ENCODE results near the gene PSMD5.

- TF ChIP-seq ESRRG (CRISPR knock-in tag; IDR thresholded peaks at IDR 0.05): no peak
- TF ChIP-seq ARNTL (CRISPR knock-in tag; IDR thresholded peaks at IDR 0.05; ENCODE audit: borderline replicate concordance, low read depth): no peak
- no peak for TF ChIP-seq CREB5 (CRISPR knock-in tag; IDR thresholded peaks at IDR 0.05; ENCODE audit: low read depth)
- no peak for TF ChIP-seq ZNF8 (CRISPR knock-in tag; IDR thresholded peaks at IDR 0.05)
- no peak for TF ChIP-seq RARB (CRISPR knock-in tag; IDR thresholded peaks at IDR 0.05)
- no peak for TF ChIP-seq TCF4 (CRISPR knock-in tag; IDR thresholded peaks at IDR 0.05; ENCODE audit: borderline replicate concordance)
- no peak for TF ChIP-seq ZNF70 (CRISPR knock-in tag; IDR thresholded peaks at IDR 0.05)
- no peak for TF ChIP-seq ZNF565 (CRISPR knock-in tag; conservative IDR thresholded peaks at IDR 0.05; ENCODE audit: low read depth)
- no peak for TF ChIP-seq CSDC2 (CRISPR knock-in tag; IDR thresholded peaks at IDR 0.05)
- TF ChIP-seq ZC3H10 (CRISPR knock-in tag; IDR thresholded peaks at IDR 0.05): no peak
- no peak for TF ChIP-seq SNAI2 (CRISPR knock-in tag; IDR thresholded peaks at IDR 0.05)
- TF ChIP-seq PPARA (CRISPR knock-in tag; IDR thresholded peaks at IDR 0.05; ENCODE audit: borderline replicate concordance): no peak
- TF ChIP-seq OSR1 (CRISPR knock-in tag; IDR thresholded peaks at IDR 0.05): no peak
- no peak for TF ChIP-seq PATZ1 (CRISPR knock-in tag; IDR thresholded peaks at IDR 0.05; ENCODE audit: borderline replicate concordance)
Measured at GRCh38 chr9:120885958-120886357, 43.2 kb upstream of the PSMD5 start.

Data from SK-N-SH treated with all-trans-retinoic acid at 6 μM for 48 hours (cell line).